Measurements from ENCODE around the gene TMEM273.
"Not testable (repeated sequence)": the region's sequence is repeated elsewhere in the genome, so short reads cannot be mapped to it uniquely, and the experiment has no call there.

TMEM273 gene

DNA sequence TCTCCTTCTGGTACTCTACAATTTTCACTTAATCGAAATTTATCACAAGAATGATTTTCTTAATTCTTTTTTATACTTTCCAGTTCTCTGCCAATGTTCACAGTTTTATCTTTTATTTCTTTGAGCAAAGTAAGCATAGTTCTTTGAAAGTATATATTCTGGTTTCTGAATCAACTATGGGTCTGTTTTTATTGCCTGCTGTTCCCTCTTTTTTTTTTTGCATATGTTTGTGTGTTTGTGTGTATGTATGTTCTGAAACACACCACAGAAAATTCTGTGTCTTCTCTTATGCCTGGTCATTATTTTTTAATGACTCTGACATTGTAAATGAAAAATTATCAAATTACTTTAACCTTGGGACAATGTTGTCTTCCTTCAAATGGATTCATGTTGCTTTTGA is 15.9 kb upstream of the TMEM273 start:
- H3K27me3 ChIP-seq (ENCODE audit: low read depth, low read length), result no peaks in the 10 kb centered on the region
- H3K27ac ChIP-seq (ENCODE audit: low read length), result no peak overlapping the region
- no peaks in the 10 kb centered on the region for H3K36me3 ChIP-seq (ENCODE audit: control insufficient read depth in 1 of 2, insufficient read depth in 2 of 2, low read length in 2 of 2)
- no peaks in the 10 kb centered on the region for H3K9me3 ChIP-seq (ENCODE audit: control insufficient read depth in 1 of 2, low read length in 2 of 2)
- no peak overlapping the region for H3K4me3 ChIP-seq (ENCODE audit: low read depth in 1 of 2, low read length in 2 of 2)
- H3K4me1 ChIP-seq (ENCODE audit: control insufficient read depth in 1 of 2, insufficient read depth in 2 of 2, low read length in 2 of 2), result no peaks in the 10 kb centered on the region

DNA sequence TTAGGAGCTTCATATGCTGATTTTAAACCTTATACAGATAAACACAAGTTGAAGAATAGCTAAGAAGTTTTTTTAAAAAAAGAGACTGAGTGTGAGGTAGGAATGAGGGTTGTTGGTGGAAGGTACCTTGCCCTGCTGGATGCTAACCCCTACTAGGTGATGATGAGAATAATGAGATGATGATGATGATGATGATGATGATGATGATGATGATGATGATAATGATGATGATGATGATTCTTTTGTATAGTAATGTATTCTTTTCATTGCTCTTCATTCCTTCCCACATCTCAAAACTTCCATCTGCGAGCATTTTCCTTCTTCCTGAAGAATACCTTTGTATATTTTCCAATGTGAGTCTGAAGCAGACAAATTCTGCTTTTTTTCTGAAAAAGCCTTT is 14.1 kb upstream of the TMEM273 start:
- H3K27ac ChIP-seq (ENCODE audit: low read length), result no peak overlapping the region
- no peaks in the 10 kb centered on the region for H3K4me1 ChIP-seq (ENCODE audit: control insufficient read depth in 1 of 2, insufficient read depth in 2 of 2, low read length in 2 of 2)
- no peaks in the 10 kb centered on the region for H3K9me3 ChIP-seq (ENCODE audit: control insufficient read depth in 1 of 2, low read length in 2 of 2)
- no peaks in the 10 kb centered on the region for H3K27me3 ChIP-seq (ENCODE audit: low read depth, low read length)
- no peaks in the 10 kb centered on the region for H3K36me3 ChIP-seq (ENCODE audit: control insufficient read depth in 1 of 2, insufficient read depth in 2 of 2, low read length in 2 of 2)
- no peak overlapping the region for H3K4me3 ChIP-seq (ENCODE audit: low read depth in 1 of 2, low read length in 2 of 2)

DNA sequence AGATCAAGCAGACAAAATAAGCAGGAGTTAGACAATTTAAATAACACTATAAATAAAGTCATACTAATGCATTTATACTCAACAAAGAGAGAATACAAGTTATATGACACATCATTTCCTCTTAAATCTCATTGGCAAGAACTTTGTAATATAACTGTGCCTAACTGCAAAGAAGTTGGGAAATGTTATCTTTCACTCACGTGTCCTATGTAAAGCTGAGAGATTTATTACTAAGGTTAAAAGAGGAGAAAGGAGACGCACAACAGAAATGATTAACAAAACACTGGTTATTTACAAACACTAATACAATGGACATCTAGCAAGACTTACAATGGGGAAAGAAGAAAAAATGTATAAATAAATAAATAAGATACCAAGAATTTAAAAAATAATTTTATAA is 12.7 kb upstream of the TMEM273 start:
- H3K27me3 ChIP-seq (ENCODE audit: low read depth, low read length), result no peaks in the 10 kb centered on the region
- no peaks in the 10 kb centered on the region for H3K4me1 ChIP-seq (ENCODE audit: control insufficient read depth in 1 of 2, insufficient read depth in 2 of 2, low read length in 2 of 2)
- H3K36me3 ChIP-seq (ENCODE audit: control insufficient read depth in 1 of 2, insufficient read depth in 2 of 2, low read length in 2 of 2), result no peaks in the 10 kb centered on the region
- no peak overlapping the region for H3K4me3 ChIP-seq (ENCODE audit: low read depth in 1 of 2, low read length in 2 of 2)
- H3K9me3 ChIP-seq (ENCODE audit: control insufficient read depth in 1 of 2, low read length in 2 of 2), result no peaks in the 10 kb centered on the region
- H3K27ac ChIP-seq (ENCODE audit: low read length), result no peak overlapping the region

DNA sequence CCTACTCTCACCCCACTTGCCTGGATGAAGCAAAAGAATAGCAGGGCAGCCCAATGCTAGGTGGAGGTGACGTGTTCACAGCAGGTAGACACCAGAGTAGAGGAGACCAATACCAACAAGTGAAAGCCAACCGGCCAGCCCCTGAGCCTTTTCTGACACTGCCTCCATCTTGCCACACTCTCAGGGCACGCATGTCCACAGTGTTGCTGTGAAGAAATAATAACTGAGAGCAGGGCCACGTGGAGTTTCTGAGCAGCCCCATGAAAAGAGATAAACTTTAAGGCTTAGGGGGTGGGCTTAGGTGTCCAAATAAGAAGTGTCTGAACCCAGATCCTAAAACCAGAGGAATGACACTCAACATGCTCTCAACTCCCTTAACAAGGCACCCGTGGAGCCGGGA is 9.0 kb upstream of the TMEM273 start:
- no peaks in the 10 kb centered on the region for H3K9me3 ChIP-seq (ENCODE audit: control insufficient read depth in 1 of 2, low read length in 2 of 2)
- H3K4me3 ChIP-seq (ENCODE audit: low read depth in 1 of 2, low read length in 2 of 2), result no peak overlapping the region

DNA sequence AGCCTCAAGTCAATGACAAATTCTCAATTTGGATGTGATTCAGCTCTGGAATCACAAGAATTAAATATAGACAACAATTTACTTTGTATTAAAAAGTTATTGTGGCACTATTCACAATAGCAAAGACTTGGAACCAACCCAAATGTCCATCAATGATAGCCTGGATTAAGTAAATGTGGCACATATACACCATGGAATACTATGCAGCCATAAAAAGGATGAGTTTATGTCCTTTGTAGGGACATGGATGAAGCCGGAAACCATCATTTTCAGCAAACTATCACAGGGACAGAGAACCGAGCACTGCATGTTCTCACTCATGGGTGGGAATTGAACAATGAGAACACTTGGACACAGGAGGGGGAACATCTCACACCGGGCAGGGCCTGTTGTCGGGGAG is 7.7 kb upstream of the TMEM273 start:
- H3K27ac ChIP-seq (ENCODE audit: low read length); H3K9me3 ChIP-seq (ENCODE audit: control insufficient read depth in 1 of 2, low read length in 2 of 2); H3K36me3 ChIP-seq (ENCODE audit: control insufficient read depth in 1 of 2, insufficient read depth in 2 of 2, low read length in 2 of 2); H3K4me1 ChIP-seq (ENCODE audit: control insufficient read depth in 1 of 2, insufficient read depth in 2 of 2, low read length in 2 of 2); H3K27me3 ChIP-seq (ENCODE audit: low read depth, low read length); H3K4me3 ChIP-seq (ENCODE audit: low read depth in 1 of 2, low read length in 2 of 2): not testable (repeated sequence)

More for the DNA sequence above, 9.0 kb upstream of the TMEM273 start:
- Histone ChIP-seq H3K4me1 (ENCODE audit: control insufficient read depth in 1 of 2, insufficient read depth in 2 of 2, low read length in 2 of 2) (no peaks in the 10 kb centered on the region), H3K27me3 (ENCODE audit: low read depth, low read length) (no peaks in the 10 kb centered on the region), H3K36me3 (ENCODE audit: control insufficient read depth in 1 of 2, insufficient read depth in 2 of 2, low read length in 2 of 2) (no peaks in the 10 kb centered on the region), H3K27ac (ENCODE audit: low read length) (no peak overlapping the region)

DNA sequence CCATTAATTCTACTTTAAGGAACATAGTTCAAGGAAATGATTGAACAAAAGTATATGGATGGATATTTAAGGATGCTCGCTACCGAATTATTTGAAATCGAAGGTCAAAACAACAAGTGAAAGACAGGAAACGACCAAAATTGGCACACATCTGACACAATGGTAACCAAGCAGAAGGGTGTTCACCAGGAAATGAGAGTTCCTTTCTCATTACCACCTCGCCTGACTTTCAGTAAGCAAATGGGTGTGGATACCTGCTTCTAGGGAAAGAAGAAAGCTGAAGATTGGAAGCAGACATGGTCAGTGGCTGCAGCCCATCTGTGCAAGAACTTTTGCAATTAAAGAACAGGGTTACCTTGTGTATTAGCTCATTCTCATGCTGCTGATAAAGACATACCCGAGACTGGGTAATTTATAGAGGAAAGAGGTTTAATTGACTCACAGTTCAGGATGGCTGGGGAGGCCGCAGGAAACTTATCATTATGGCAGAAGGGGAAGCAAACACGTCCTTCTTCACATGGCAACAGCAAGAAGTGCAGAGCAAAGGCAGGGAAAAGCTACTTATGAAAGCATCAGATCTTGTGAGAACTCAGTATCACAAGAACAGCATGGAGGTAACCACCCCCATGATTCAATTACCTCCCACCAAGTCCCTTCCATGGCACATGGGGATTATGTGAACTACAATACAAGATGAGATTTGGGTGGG is 6.2 kb upstream of the TMEM273 start:
- no peak overlapping the region for H3K27ac ChIP-seq (ENCODE audit: low read length)
- H3K36me3 ChIP-seq (ENCODE audit: control insufficient read depth in 1 of 2, insufficient read depth in 2 of 2, low read length in 2 of 2), result no peaks in the 10 kb centered on the region
- H3K4me3 ChIP-seq (ENCODE audit: low read depth in 1 of 2, low read length in 2 of 2), result no peak overlapping the region
- peaks cover 0 to 6% of the 10 kb centered on the region in 2 donors for H3K4me1 ChIP-seq (ENCODE audit: control insufficient read depth in 1 of 2, insufficient read depth in 2 of 2, low read length in 2 of 2)
- H3K9me3 ChIP-seq (ENCODE audit: control insufficient read depth in 1 of 2, low read length in 2 of 2), result no peaks in the 10 kb centered on the region
- no peaks in the 10 kb centered on the region for H3K27me3 ChIP-seq (ENCODE audit: low read depth, low read length)

DNA sequence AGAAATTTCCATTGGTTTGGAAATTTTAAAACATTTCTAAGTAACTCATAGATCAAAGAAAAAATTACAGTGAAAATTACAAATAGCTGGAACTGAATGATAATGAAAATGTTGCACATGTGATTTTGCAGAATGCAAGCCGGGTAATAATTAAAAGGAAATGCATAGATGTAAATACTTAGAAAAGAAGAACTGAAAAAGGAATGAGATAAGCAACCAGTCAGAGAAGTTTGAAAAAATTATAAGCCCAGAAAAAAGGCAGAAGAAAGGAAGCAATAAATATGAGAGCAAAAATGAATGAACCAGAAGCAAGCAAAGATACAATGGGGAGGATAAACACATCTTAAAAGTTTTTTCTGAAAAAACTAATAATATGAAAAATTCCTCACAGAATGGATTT is 3.2 kb upstream of the TMEM273 start:
- H3K27ac ChIP-seq (ENCODE audit: low read length), result no peak overlapping the region
- no peak overlapping the region for H3K4me3 ChIP-seq (ENCODE audit: low read depth in 1 of 2, low read length in 2 of 2)
- no peaks in the 10 kb centered on the region for H3K36me3 ChIP-seq (ENCODE audit: control insufficient read depth in 1 of 2, insufficient read depth in 2 of 2, low read length in 2 of 2)
- H3K4me1 ChIP-seq (ENCODE audit: control insufficient read depth in 1 of 2, insufficient read depth in 2 of 2, low read length in 2 of 2), result peaks cover 0 to 13% of the 10 kb centered on the region in 2 donors
- no peaks in the 10 kb centered on the region for H3K9me3 ChIP-seq (ENCODE audit: control insufficient read depth in 1 of 2, low read length in 2 of 2)
- no peaks in the 10 kb centered on the region for H3K27me3 ChIP-seq (ENCODE audit: low read depth, low read length)

DNA sequence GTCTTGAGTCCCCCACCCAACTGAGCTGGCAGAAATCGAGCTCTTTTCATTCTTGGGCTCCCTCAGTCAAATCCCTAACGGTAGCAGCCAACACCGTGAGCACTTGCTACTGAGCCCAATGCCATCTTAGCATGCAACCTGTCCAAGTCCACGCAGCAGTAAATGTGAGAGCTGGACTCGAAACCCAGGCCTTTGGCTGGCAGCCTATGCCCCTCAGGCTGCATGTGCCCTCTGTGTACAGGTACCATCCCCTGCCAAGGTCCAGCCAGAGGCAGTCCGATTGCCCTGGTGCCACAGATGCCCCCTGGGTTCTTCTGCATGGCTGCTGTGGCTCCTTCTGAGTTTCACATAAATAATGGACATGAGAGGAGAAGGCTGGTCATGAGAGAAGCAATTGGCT is 1.2 kb upstream of the TMEM273 start:
- Histone ChIP-seq H3K4me3 (ENCODE audit: low read depth in 1 of 2, low read length in 2 of 2) (no peak overlapping the region), H3K27me3 (ENCODE audit: low read depth, low read length) (no peaks in the 10 kb centered on the region), H3K9me3 (ENCODE audit: control insufficient read depth in 1 of 2, low read length in 2 of 2) (no peaks in the 10 kb centered on the region), H3K36me3 (ENCODE audit: control insufficient read depth in 1 of 2, insufficient read depth in 2 of 2, low read length in 2 of 2) (no peaks in the 10 kb centered on the region), H3K4me1 (ENCODE audit: control insufficient read depth in 1 of 2, insufficient read depth in 2 of 2, low read length in 2 of 2) (peaks cover 0 to 13% of the 10 kb centered on the region in 2 donors), H3K27ac (ENCODE audit: low read length) (no peak overlapping the region)

DNA sequence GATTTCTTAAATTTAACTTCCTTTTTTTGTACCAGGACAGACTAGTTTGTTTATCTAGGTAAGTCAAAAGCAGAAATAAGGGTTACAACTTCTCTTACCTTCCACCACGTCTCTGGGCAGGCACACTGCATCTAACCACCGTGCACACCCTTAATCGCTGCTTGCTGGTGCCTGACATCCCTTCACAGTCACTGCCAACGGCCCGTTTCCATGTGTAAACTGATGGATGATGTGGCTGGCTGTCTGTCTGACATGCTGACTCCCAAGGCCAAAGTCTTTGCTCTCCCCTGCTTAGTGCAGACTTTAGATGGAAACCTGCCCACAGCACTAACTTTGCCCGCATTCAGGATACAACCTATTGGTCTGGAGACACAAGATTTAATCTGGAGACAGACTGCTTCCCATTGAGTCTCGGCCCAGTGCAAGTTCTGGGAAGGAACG is 1.1 kb downstream of the TMEM273 start:
- peak overlapping the region; percentile 47 for H3K27ac ChIP-seq (ENCODE audit: low read length)
- no peaks in the 10 kb centered on the region for H3K27me3 ChIP-seq (ENCODE audit: low read depth, low read length)
- H3K9me3 ChIP-seq (ENCODE audit: control insufficient read depth in 1 of 2, low read length in 2 of 2), result no peaks in the 10 kb centered on the region
- no peaks in the 10 kb centered on the region for H3K36me3 ChIP-seq (ENCODE audit: control insufficient read depth in 1 of 2, insufficient read depth in 2 of 2, low read length in 2 of 2)
- peak overlapping the region; percentile 33 to 51 for H3K4me3 ChIP-seq (ENCODE audit: low read depth in 1 of 2, low read length in 2 of 2)
- H3K4me1 ChIP-seq (ENCODE audit: control insufficient read depth in 1 of 2, insufficient read depth in 2 of 2, low read length in 2 of 2), result peaks cover 0 to 13% of the 10 kb centered on the region in 2 donors

DNA sequence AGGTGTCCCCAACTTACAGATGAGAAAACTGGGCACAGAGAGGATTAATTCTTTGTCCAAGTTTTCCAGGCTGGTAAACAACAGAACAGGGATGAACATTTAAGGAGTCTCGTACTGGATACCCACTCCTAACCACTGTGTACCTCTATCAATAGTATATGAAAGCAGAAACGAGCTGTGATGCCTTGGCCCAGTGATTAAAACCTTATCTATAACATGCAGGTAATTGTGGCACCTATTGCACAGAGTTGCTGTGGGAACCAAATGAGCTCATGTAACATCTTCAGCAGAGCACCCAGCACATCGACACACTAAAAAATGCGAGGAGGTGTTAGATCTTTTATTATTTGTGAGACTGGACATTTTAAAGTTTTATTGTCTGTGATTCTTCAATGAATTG is 1.6 kb downstream of the TMEM273 start:
- H3K9me3 ChIP-seq (ENCODE audit: control insufficient read depth in 1 of 2, low read length in 2 of 2), result no peaks in the 10 kb centered on the region
- no peaks in the 10 kb centered on the region for H3K27me3 ChIP-seq (ENCODE audit: low read depth, low read length)
- H3K36me3 ChIP-seq (ENCODE audit: control insufficient read depth in 1 of 2, insufficient read depth in 2 of 2, low read length in 2 of 2), result no peaks in the 10 kb centered on the region
- H3K4me1 ChIP-seq (ENCODE audit: control insufficient read depth in 1 of 2, insufficient read depth in 2 of 2, low read length in 2 of 2), result peaks cover 0 to 13% of the 10 kb centered on the region in 2 donors
- no peak overlapping the region for H3K27ac ChIP-seq (ENCODE audit: low read length)
- H3K4me3 ChIP-seq (ENCODE audit: low read depth in 1 of 2, low read length in 2 of 2), result peak overlapping the region in 1 of 2 donors; percentile 51

DNA sequence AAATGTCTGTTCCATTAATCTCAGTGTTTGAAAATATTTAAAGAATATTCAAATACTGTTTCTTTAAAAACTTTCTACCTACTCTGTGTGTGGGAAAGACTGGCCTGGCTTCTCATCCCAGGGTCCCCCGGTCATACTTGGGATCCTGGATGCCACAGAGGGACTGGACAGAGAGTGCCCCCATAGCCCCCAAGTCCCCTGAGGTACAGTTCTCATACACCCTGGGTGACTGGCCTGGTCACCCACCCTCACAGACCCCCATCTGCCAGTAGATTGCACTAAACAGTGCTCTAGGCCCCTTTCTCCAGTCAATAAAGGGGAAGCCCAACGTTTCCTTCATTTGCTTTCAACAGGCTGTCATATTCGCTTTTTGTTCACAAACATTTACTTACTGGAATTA is 3.0 kb downstream of the TMEM273 start:
- Histone ChIP-seq H3K9me3 (ENCODE audit: control insufficient read depth in 1 of 2, low read length in 2 of 2) (no peaks in the 10 kb centered on the region), H3K4me1 (ENCODE audit: control insufficient read depth in 1 of 2, insufficient read depth in 2 of 2, low read length in 2 of 2) (peaks cover 0 to 13% of the 10 kb centered on the region in 2 donors), H3K27ac (ENCODE audit: low read length) (no peak overlapping the region), H3K27me3 (ENCODE audit: low read depth, low read length) (no peaks in the 10 kb centered on the region), H3K36me3 (ENCODE audit: control insufficient read depth in 1 of 2, insufficient read depth in 2 of 2, low read length in 2 of 2) (no peaks in the 10 kb centered on the region), H3K4me3 (ENCODE audit: low read depth in 1 of 2, low read length in 2 of 2) (no peak overlapping the region)

DNA sequence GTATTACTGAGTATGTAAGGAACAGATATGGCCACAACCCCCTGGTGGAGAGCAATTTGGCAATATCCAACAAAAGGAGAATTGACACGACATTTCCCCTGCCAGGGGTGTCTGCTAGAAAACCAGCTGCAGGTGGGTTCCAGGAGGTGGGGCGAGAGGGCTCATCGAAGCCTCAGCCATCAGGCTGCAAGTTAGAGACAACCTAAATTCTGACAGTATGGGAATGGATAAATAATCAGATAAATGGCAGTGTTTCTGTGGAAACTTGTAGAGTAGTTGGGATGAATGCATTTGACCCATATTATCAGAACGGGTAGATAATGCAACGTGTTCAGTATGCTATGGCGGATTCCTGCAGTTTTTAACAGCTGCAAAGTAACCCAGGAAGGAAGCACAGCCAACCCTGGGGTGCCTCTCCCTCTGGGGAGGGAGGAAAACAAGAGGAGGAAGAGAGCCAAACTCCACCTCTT is 3.5 kb downstream of the TMEM273 start:
- no peaks in the 10 kb centered on the region for H3K27me3 ChIP-seq (ENCODE audit: low read depth, low read length)
- H3K4me3 ChIP-seq (ENCODE audit: low read depth in 1 of 2, low read length in 2 of 2), result no peak overlapping the region
- H3K9me3 ChIP-seq (ENCODE audit: control insufficient read depth in 1 of 2, low read length in 2 of 2), result no peaks in the 10 kb centered on the region
- H3K27ac ChIP-seq (ENCODE audit: low read length), result no peak overlapping the region
- peaks cover 0 to 10% of the 10 kb centered on the region in 2 donors for H3K4me1 ChIP-seq (ENCODE audit: control insufficient read depth in 1 of 2, insufficient read depth in 2 of 2, low read length in 2 of 2)
- H3K36me3 ChIP-seq (ENCODE audit: control insufficient read depth in 1 of 2, insufficient read depth in 2 of 2, low read length in 2 of 2), result no peaks in the 10 kb centered on the region
